HG02571 (cell line): ENCODE results near the gene CCDC121.

ENCODE experiments used
- ATAC-seq: cut with Tn5 transposase; IDR thresholded peaks from one replicate; pipeline ENCODE4 v1.9.1; 2021; ENCODE audit warnings: mild to moderate bottlenecking, moderate library complexity; ENCODE audit not compliant: unreplicated experiment

Gene CCDC121

GRCh38 chr2:27583390-27583915 lies 45.4 kb downstream of the CCDC121 start:
- no peak for ATAC-seq

- ATAC-seq, result peak; percentile 90
Measured at GRCh38 chr2:27582695-27583389, 46.0 kb downstream of the CCDC121 start, which contains the start of gene ZNF512. Gene ZNF512 (plus strand): TSS chr2:27583042. CDS start chr2:27583113, 71 bp downstream.

GRCh38 chr2:27582129-27582694 lies 46.6 kb downstream of the CCDC121 start:
- no peak for ATAC-seq

- ATAC-seq, result no peak
Measured at GRCh38 chr2:27581417-27582128, 47.2 kb downstream of the CCDC121 start.
